HepG2 (cell line): ENCODE data around the gene MAGEB16. TPM values are rescaled to one million over a fixed set of nuclear protein-coding genes. Genes with fewer than 3 reads are reported as not detected.

Source experiments
- ATAC-seq: fragments of 200-7000 bp; cut with Tn5 transposase; 3 replicates; pipeline ENCODE4 v1.9.1; 2020; ENCODE audit warnings: mild to moderate bottlenecking, moderate library complexity
- BruUV-seq: library from RNA; stranded (reverse); fragments of 400-500 nt; replicated peaks from 2 replicates; lab custom pipeline; 2021; lab: Mats Ljungman, UMichigan
- CTCF ChIA-PET: fragments of 300-600 bp; formaldehyde crosslinking; extraction: SDS; loops from one replicate; lab custom pipeline; 2021; ENCODE audit warnings: low total read pairs, inconsistent platforms, low intra/inter-chr PET ratio; lab: Yijun Ruan, JAX
- POLR2A ChIA-PET: fragments of 350-600 bp; sonication (Branson Sonifier 250); formaldehyde crosslinking; loops from one replicate; lab custom pipeline; 2020; ENCODE audit warnings: antibody characterized with exemption, inconsistent platforms; lab: Yijun Ruan, JAX
- DNase-seq: peaks from one replicate; pipeline ENCODE4 v3.0.0-alpha.2; 2015; ENCODE audit warnings: low spot score
- FAIRE-seq: peaks from 3 replicates; lab custom pipeline; 2011; peaks lifted over from hg19 to GRCh38; lab: Jason Lieb, UNC
- H2AFZ ChIP-seq: one replicate; pipeline ENCODE4 v1.6.1; 2011; ENCODE audit warnings: low read length, inconsistent platforms
- H3K27ac ChIP-seq: fragments of 300-600 bp; 3 replicates; pipeline ENCODE4 v1.8.0; 2011; ENCODE audit warnings: mixed run types, mild to moderate bottlenecking, mixed read lengths, low read length, inconsistent platforms; ENCODE audit not compliant: insufficient read depth; ENCODE audit errors: extremely low read length
- H3K27me3 ChIP-seq, 2 experiments: fragments of 200-600 bp in 1 of 2; 2 replicates in 1 of 2; 3 replicates in 1 of 2; pipeline versions ENCODE4 v1.6.0 to v1.8.0; 2011; ENCODE audit warnings: low read length in 2 of 2, mild to moderate bottlenecking in 2 of 2, moderate library complexity in 2 of 2, inconsistent platforms in 1 of 2; ENCODE audit not compliant: insufficient read depth in 2 of 2, control insufficient read depth in 1 of 2
- H3K36me3 ChIP-seq, 2 experiments: fragments of 200-600 bp in 1 of 2; replicated peaks in 1 of 2; 2 replicates in 1 of 2; 3 replicates in 1 of 2; pipeline versions ENCODE4 v1.5.1 to v1.8.0; 2011; ENCODE audit warnings: low read length in 2 of 2, inconsistent platforms in 1 of 2; ENCODE audit not compliant: insufficient read depth in 2 of 2, control insufficient read depth in 1 of 2
- H3K4me1 ChIP-seq: 2 replicates; pipeline ENCODE4 v1.5.1; 2012; ENCODE audit warnings: low read length, inconsistent platforms; ENCODE audit not compliant: insufficient read depth
- H3K4me2 ChIP-seq: 2 replicates; pipeline ENCODE4 v1.6.0; 2011; ENCODE audit warnings: low read depth, low read length, inconsistent platforms
- H3K4me3 ChIP-seq, 3 experiments: fragments of 200-600 bp in 1 of 3; sonication (generic), shearing (Covaris generic) in 1 of 3; replicated peaks in 1 of 3; 2 replicates each; pipeline ENCODE4 v1.5.1; 2011 to 2016; ENCODE audit warnings: low read length in 3 of 3, inconsistent platforms in 2 of 3, low read depth in 2 of 3, mild to moderate bottlenecking in 2 of 3, control low read depth in 1 of 3, mixed read lengths in 1 of 3; ENCODE audit not compliant: insufficient read depth in 1 of 3
- H3K79me2 ChIP-seq: one replicate; pipeline ENCODE4 v1.6.1; 2011; ENCODE audit warnings: low read length, inconsistent platforms; ENCODE audit not compliant: insufficient read depth
- H3K9ac ChIP-seq: 2 replicates; pipeline ENCODE4 v1.6.0; 2011; ENCODE audit warnings: mild to moderate bottlenecking, low read depth, low read length, inconsistent platforms; ENCODE audit not compliant: insufficient read depth
- H3K9me3 ChIP-seq: 2 replicates; pipeline ENCODE4 v1.5.1; 2012; ENCODE audit warnings: mild to moderate bottlenecking, low read length
- H4K20me1 ChIP-seq: 2 replicates; pipeline ENCODE4 v1.6.0; 2011; ENCODE audit warnings: inconsistent platforms, mild to moderate bottlenecking, low read length, moderate library complexity; ENCODE audit not compliant: insufficient read depth
- MLLT10 ChIP-seq: sonication (generic); formaldehyde crosslinking; IDR thresholded peaks from 2 replicates; pipeline ENCODE4 v1.4.0; 2020; ENCODE audit warnings: missing genetic modification reagents
- PRMT3 ChIP-seq: sonication (generic); formaldehyde crosslinking; IDR thresholded peaks from 2 replicates; pipeline ENCODE4 v1.8.1; 2022; ENCODE audit warnings: low read depth, mild to moderate bottlenecking, moderate library complexity, missing genetic modification reagents, borderline replicate concordance
- RERE ChIP-seq: IDR thresholded peaks from 2 replicates; pipeline ENCODE4 v1.6.1; 2016; ENCODE audit warnings: low read depth, missing genetic modification reagents, missing compliant biosample characterization
- RFX3 ChIP-seq: IDR thresholded peaks from 2 replicates; pipeline ENCODE4 v1.6.1; 2016; ENCODE audit warnings: missing biosample characterization, missing genetic modification reagents
- SATB2 ChIP-seq: sonication (generic); formaldehyde crosslinking; IDR thresholded peaks from 2 replicates; pipeline ENCODE4 v1.5.0; 2020; ENCODE audit warnings: missing genetic modification reagents
- SPEN ChIP-seq: sonication (generic); formaldehyde crosslinking; IDR thresholded peaks from 2 replicates; pipeline ENCODE4 v1.5.1; 2020; ENCODE audit warnings: low read depth, mild to moderate bottlenecking, missing genetic modification reagents
- TBP ChIP-seq: sonication (generic); formaldehyde crosslinking; IDR thresholded peaks from 2 replicates; pipeline ENCODE4 v1.5.0; 2020; ENCODE audit warnings: missing genetic modification reagents
- ZEB1 ChIP-seq: IDR thresholded peaks from 2 replicates; pipeline ENCODE4 v1.6.1; 2012; ENCODE audit warnings: mild to moderate bottlenecking, low read depth, inconsistent platforms; ENCODE audit not compliant: insufficient replicate concordance
- ZFX ChIP-seq: sonication (generic); formaldehyde crosslinking; IDR thresholded peaks from 2 replicates; pipeline ENCODE4 v1.4.0; 2020; ENCODE audit warnings: mild to moderate bottlenecking, low read depth, missing genetic modification reagents, moderate library complexity
- ZNF101 ChIP-seq: sonication (generic); formaldehyde crosslinking; IDR thresholded peaks from 2 replicates; pipeline ENCODE4 v1.4.0; 2020; ENCODE audit warnings: mild to moderate bottlenecking, low read depth, missing genetic modification reagents, borderline replicate concordance
- ZNF280D ChIP-seq: sonication (generic); formaldehyde crosslinking; IDR thresholded peaks from 2 replicates; pipeline ENCODE4 v1.5.1; 2020; ENCODE audit warnings: mild to moderate bottlenecking, missing genetic modification reagents
- ZNF414 ChIP-seq: sonication (generic); formaldehyde crosslinking; IDR thresholded peaks from 2 replicates; pipeline ENCODE4 v1.5.0; 2020; ENCODE audit warnings: missing genetic modification reagents
- ZNF589 ChIP-seq: sonication (generic); formaldehyde crosslinking; conservative IDR thresholded peaks from 2 replicates; pipeline ENCODE4 v1.8.0; 2022; ENCODE audit warnings: mild to moderate bottlenecking, moderate library complexity, missing genetic modification reagents
- ZNF891 ChIP-seq: sonication (generic); formaldehyde crosslinking; IDR thresholded peaks from 2 replicates; pipeline ENCODE4 v1.5.0; 2020; ENCODE audit warnings: mild to moderate bottlenecking, missing genetic modification reagents
- WGBS: methylation state at CpG from one replicate; pipeline ENCODE4 v1.1.6; 2017; ENCODE audit warnings: low lambda C conversion rate; 5-methylcytosine and 5-hydroxymethylcytosine counted together
- in situ Hi-C: cut with HindIII; loops from 2 replicates; pipeline ENCODE4 v1.10.0; 2017; ENCODE audit warnings: low pct_unique_long_range_greater_than_20kb; ENCODE audit not compliant: extremely low pct_ligation_motif_present
- intact Hi-C: fragments of 100-400 bp; cut with micrococcal nuclease; formaldehyde crosslinking; loops from one replicate; pipeline ENCODE4 v1.10.0; 2022; ENCODE audit not compliant: unreplicated experiment
- polyA plus RNA-seq, 8 experiments: library from polyadenylated mRNA; depleted of rRNA in 3 of 8; stranded (reverse) in 7 of 8; unstranded in 1 of 8; fragments of >200 nt; fragmentation: Illumina TruSeq in 4 of 8; extraction: Trizol in 4 of 8; gene quantifications; 2 replicates each; pipeline versions ENCODE4 v1.2.1 to v1.2.3, GENCODE V29; 2011 to 2016; ENCODE audit warnings: low read depth in 4 of 8, missing spikeins in 1 of 8, mixed read lengths in 1 of 8; ENCODE audit not compliant: insufficient read depth in 1 of 8
- total RNA-seq, 5 experiments: library from RNA; depleted of rRNA; stranded (reverse); fragments of >200 nt; fragmentation: Illumina TruSeq; extraction: Trizol; gene quantifications; 2 replicates each; pipeline ENCODE4 v1.2.3, GENCODE V29; 2016; ENCODE audit warnings: low read depth in 1 of 5

Gene MAGEB16
- total and polyA plus RNA-seq, 2 of the 13 experiments (the other 11 are each of a cell fraction or from before 2014, with no cell fraction given) = not detected

- TF ChIP-seq RERE (CRISPR knock-in tag) = no peak
- TF ChIP-seq, all 625 proteins: peak for 0
Observed at GRCh38 chrX:35829501-35829900, 31.4 kb downstream of the MAGEB16 start (continued).

GRCh38 chrX:35841872-35842271, 43.7 kb downstream of the MAGEB16 start:
- no peaks in the 10 kb centered on the region for H3K9me3 ChIP-seq
- H3K9ac ChIP-seq = no peak overlapping the region
- H3K4me1 ChIP-seq = no peaks in the 10 kb centered on the region
- H2AFZ ChIP-seq = no peak overlapping the region
- 0% methylated on average over 1 of the region's 2 CpGs for WGBS
- H3K79me2 ChIP-seq = no peaks in the 10 kb centered on the region
- DNase-seq (no peak), ATAC-seq (no peak), FAIRE-seq (no peak)
- no TSS peak for BruUV-seq
- no peak overlapping the region for H3K4me2 ChIP-seq
- POLR2A ChIA-PET = no interaction called here
- H3K36me3 ChIP-seq = no peaks in the 10 kb centered on the region
- no peaks in the 10 kb centered on the region for H3K27me3 ChIP-seq
- intact Hi-C loops (no loop called here), in situ Hi-C loops (no loop called here)
- no peaks in the 10 kb centered on the region for H4K20me1 ChIP-seq
- H3K27ac ChIP-seq = no peak overlapping the region
- no peak overlapping the region for H3K4me3 ChIP-seq
- CTCF ChIA-PET = no interaction called here
- TF ChIP-seq ZEB1 (no peak), RFX3 (CRISPR knock-in tag) (no peak), SATB2 (no peak), TBP (CRISPR knock-in tag) (no peak), MLLT10 (CRISPR knock-in tag) (no peak), ZNF891 (CRISPR knock-in tag) (no peak), ZNF414 (CRISPR knock-in tag) (no peak), SPEN (CRISPR knock-in tag) (no peak), ZNF589 (CRISPR knock-in tag) (no peak), ZNF101 (CRISPR knock-in tag) (no peak), PRMT3 (CRISPR knock-in tag) (no peak), ZNF280D (CRISPR knock-in tag) (no peak), ZFX (CRISPR knock-in tag) (no peak)
